ENCODE data around the gene HERC3. TPM values are rescaled to one million over a fixed set of nuclear protein-coding genes. Genes with fewer than 3 reads are reported as not detected.

Gene HERC3
- total RNA-seq, 1 donor: 15.6 TPM

GRCh38 chr4:88735564-88735963, 143.3 kb downstream of the HERC3 start:
- H3K27me3 ChIP-seq (ENCODE audit: insufficient read depth, low read length): no peaks in the 10 kb centered on the region
- no peak overlapping the region for H3K27ac ChIP-seq (ENCODE audit: low read depth, low read length)
- H3K4me3 ChIP-seq (ENCODE audit: insufficient read depth, low read length): no peak overlapping the region
- H2AFZ ChIP-seq (ENCODE audit: low read length): no peak overlapping the region
- H3K79me2 ChIP-seq (ENCODE audit: insufficient read depth, low read length): no peaks in the 10 kb centered on the region
- peaks cover 18% of the 10 kb centered on the region for H3K4me1 ChIP-seq (ENCODE audit: insufficient read depth, low read length)
- H3K9me3 ChIP-seq (ENCODE audit: low read depth, low read length): no peaks in the 10 kb centered on the region
- peaks cover 7% of the 10 kb centered on the region for H3K36me3 ChIP-seq (ENCODE audit: insufficient read depth, low read length)
- no peak for TF ChIP-seq CTCF (IDR thresholded peaks at IDR 0.05; ENCODE audit: extremely low read depth, low read depth, low read length)
- no peaks in the 10 kb centered on the region for H4K20me1 ChIP-seq (ENCODE audit: insufficient read depth, low read length)
- no peak for DNase-seq (ENCODE audit: insufficient read length, low spot score, missing footprints)
- H3K4me2 ChIP-seq (ENCODE audit: insufficient read depth, low read length): no peak overlapping the region

DNA sequence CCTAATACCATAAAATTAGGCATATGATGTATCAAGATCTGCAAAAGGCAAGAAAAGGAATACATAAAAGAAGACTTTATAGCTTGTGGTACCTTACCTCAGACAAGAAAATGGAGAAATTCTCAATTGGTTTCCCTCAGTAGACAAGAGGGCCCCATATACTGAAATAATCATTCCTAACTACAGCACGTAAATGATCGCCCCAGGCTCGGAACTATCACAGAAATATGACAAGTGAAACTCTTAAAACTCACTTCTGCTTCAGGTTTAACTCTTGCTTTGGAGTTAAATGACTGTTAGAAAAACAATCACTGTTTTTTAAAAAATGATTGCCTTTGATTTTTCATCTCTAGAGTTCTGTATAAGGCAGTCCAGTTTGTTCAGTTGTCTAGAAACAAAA, 144.0 kb downstream of the HERC3 start:
- Histone ChIP-seq H3K4me1 (ENCODE audit: insufficient read depth, low read length) (peaks cover 18% of the 10 kb centered on the region), H3K27ac (ENCODE audit: low read depth, low read length) (no peak overlapping the region), H3K4me2 (ENCODE audit: insufficient read depth, low read length) (no peak overlapping the region), H3K9me3 (ENCODE audit: low read depth, low read length) (no peaks in the 10 kb centered on the region), H4K20me1 (ENCODE audit: insufficient read depth, low read length) (no peaks in the 10 kb centered on the region), H3K79me2 (ENCODE audit: insufficient read depth, low read length) (no peaks in the 10 kb centered on the region), H2AFZ (ENCODE audit: low read length) (no peak overlapping the region), H3K27me3 (ENCODE audit: insufficient read depth, low read length) (no peaks in the 10 kb centered on the region), H3K4me3 (ENCODE audit: insufficient read depth, low read length) (no peak overlapping the region), H3K36me3 (ENCODE audit: insufficient read depth, low read length) (peaks cover 4% of the 10 kb centered on the region)
- TF ChIP-seq CTCF (IDR thresholded peaks at IDR 0.05; ENCODE audit: extremely low read depth, low read depth, low read length): no peak
- no peak for DNase-seq (ENCODE audit: insufficient read length, low spot score, missing footprints)

DNA sequence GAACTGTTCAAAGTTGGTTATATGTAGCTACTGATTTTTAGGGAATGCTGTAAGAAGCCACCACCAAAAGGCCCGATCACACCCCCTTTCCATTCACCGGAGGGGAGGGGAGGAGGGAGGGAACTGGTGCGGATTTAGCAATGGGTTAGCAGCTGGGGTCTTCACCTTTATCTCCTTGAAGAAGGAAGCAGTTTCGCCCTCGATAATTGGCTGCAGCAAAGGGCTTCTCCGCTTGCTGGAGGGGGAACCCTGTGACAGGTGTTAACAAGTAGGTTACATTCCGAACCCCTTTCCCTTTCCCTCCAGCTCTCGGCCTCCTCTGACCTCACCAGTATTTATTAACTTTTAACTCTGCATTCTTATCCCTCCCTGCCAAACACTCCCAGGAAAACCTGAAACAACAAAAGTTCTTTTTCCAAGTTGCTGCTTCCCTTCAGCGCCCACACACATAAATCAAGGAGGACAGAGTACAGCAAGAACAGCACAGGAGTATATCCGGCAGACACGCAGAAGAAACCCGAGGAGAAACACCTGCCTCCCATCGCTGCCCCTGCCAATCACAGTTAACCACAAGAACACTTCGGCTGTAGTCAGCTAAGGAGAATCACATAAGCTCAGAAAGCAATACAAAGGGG, 145.1 kb downstream of the HERC3 start:
- no peaks in the 10 kb centered on the region for H3K79me2 ChIP-seq (ENCODE audit: insufficient read depth, low read length)
- no peaks in the 10 kb centered on the region for H4K20me1 ChIP-seq (ENCODE audit: insufficient read depth, low read length)
- H3K36me3 ChIP-seq (ENCODE audit: insufficient read depth, low read length): peaks cover 4% of the 10 kb centered on the region
- no peak overlapping the region for H2AFZ ChIP-seq (ENCODE audit: low read length)
- H3K9me3 ChIP-seq (ENCODE audit: low read depth, low read length): no peaks in the 10 kb centered on the region
- TF ChIP-seq CTCF (IDR thresholded peaks at IDR 0.05; ENCODE audit: extremely low read depth, low read depth, low read length): no peak
- no peak overlapping the region for H3K27ac ChIP-seq (ENCODE audit: low read depth, low read length)
- H3K4me3 ChIP-seq (ENCODE audit: insufficient read depth, low read length): no peak overlapping the region
- H3K4me1 ChIP-seq (ENCODE audit: insufficient read depth, low read length): peaks cover 24% of the 10 kb centered on the region
- DNase-seq (ENCODE audit: insufficient read length, low spot score, missing footprints): no peak
- no peaks in the 10 kb centered on the region for H3K27me3 ChIP-seq (ENCODE audit: insufficient read depth, low read length)
- no peak overlapping the region for H3K4me2 ChIP-seq (ENCODE audit: insufficient read depth, low read length)

DNA sequence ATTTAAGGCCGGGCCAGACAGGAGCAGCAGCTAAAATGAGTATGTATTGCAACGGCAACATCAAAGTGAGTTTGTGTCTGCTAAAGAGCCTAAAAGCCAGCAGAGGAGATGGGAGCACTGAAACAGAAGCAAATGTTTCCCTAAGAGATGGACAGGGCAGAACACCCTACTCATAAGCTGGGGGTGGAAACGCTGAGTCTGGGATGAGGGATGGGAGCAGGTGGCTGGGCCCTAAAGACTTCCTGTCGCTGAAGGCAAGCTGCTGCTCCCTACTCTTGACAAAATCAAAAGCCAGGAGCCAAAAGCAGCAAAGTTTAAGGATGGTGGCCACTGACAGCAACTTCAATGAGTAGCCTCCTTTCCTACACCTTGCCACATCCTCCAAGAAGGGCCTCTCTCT, 145.9 kb downstream of the HERC3 start:
- no peak for TF ChIP-seq CTCF (IDR thresholded peaks at IDR 0.05; ENCODE audit: extremely low read depth, low read depth, low read length)
- Histone ChIP-seq H3K27ac (ENCODE audit: low read depth, low read length) (no peak overlapping the region), H3K36me3 (ENCODE audit: insufficient read depth, low read length) (peaks cover 4% of the 10 kb centered on the region), H3K4me1 (ENCODE audit: insufficient read depth, low read length) (peaks cover 32% of the 10 kb centered on the region), H3K79me2 (ENCODE audit: insufficient read depth, low read length) (no peaks in the 10 kb centered on the region), H2AFZ (ENCODE audit: low read length) (no peak overlapping the region), H3K9me3 (ENCODE audit: low read depth, low read length) (no peaks in the 10 kb centered on the region), H3K4me3 (ENCODE audit: insufficient read depth, low read length) (no peak overlapping the region), H3K27me3 (ENCODE audit: insufficient read depth, low read length) (no peaks in the 10 kb centered on the region), H3K4me2 (ENCODE audit: insufficient read depth, low read length) (no peak overlapping the region), H4K20me1 (ENCODE audit: insufficient read depth, low read length) (no peaks in the 10 kb centered on the region)
- no peak for DNase-seq (ENCODE audit: insufficient read length, low spot score, missing footprints)

Measured in osteoblast (primary cell).